Upper lobe of right lung (tissue), 1 donor: ENCODE measurements around the gene BTG1. TPM values are rescaled to one million over a fixed set of nuclear protein-coding genes. Genes with fewer than 3 reads are reported as not detected.
"Not testable (repeated sequence)": the region's sequence is repeated elsewhere in the genome, so short reads cannot be mapped to it uniquely, and the experiment has no call there.

Source experiments
- ATAC-seq: fragments of 200-7000 bp; cut with Tn5 transposase; one replicate; pipeline ENCODE4 v1.9.1; 2020; ENCODE audit warnings: mild to moderate bottlenecking, moderate library complexity
- DNase-seq: peaks from one replicate; pipeline ENCODE4 v3.0.0-alpha.2; 2020
- H3K27ac ChIP-seq: fragments of 200-600 bp; one replicate; pipeline ENCODE4 v1.8.0; 2022
- H3K27me3 ChIP-seq: fragments of 200-600 bp; one replicate; pipeline ENCODE4 v1.8.0; 2022; ENCODE audit warnings: mild to moderate bottlenecking
- H3K36me3 ChIP-seq: fragments of 200-600 bp; one replicate; pipeline ENCODE4 v1.8.0; 2022
- H3K4me1 ChIP-seq: fragments of 200-600 bp; one replicate; pipeline ENCODE4 v1.8.0; 2022
- H3K4me3 ChIP-seq: fragments of 200-600 bp; one replicate; pipeline ENCODE4 v1.8.0; 2022; ENCODE audit warnings: mild to moderate bottlenecking
- H3K9me3 ChIP-seq: fragments of 200-600 bp; one replicate; pipeline ENCODE4 v1.8.0; 2022
- intact Hi-C: fragments of 100-400 bp; cut with DNase I; formaldehyde crosslinking; loops from one replicate; pipeline ENCODE4 v1.11.0; 2022
- total RNA-seq: library from RNA; stranded (reverse); fragmentation: NEBNext Ultra II Directional; extraction: Animal tissue kit (Norgen Biotek cat#: 25700); gene quantifications from one replicate; pipeline ENCODE4 v1.2.1, GENCODE V29; 2021
- TF ChIP-seq, protein P1 (sequence below): fragments of 200-600 bp; IDR thresholded peaks from one replicate; pipeline ENCODE4 v1.8.0; 2022; ENCODE audit warnings: antibody characterized with exemption
- donor health status: DM: no; HTN: yes; CAD: no; lungs with severe emphysema.

BTG1 gene
- total RNA-seq, 1 donor from 2014 or later, result 163 TPM

DNA sequence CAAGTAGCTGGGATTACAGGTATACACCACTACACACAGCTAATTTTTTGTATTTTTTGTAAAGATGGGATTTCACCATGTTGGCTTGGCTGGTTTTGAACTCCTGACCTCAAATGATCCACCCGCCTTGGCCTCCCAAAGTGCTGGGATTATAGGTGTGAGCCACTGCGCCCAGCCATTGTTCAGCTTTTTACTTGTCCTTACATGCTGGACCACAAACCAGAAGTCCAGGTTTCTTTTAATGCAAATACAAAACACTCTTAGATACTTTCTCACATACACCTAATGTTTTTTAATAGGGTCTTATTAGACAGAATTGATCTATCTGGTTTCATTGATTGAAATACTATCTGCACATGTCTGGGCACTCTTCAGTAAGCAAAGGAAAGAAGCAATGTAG, 40.5 kb downstream of the BTG1 start:
- TF ChIP-seq, protein P1, sequence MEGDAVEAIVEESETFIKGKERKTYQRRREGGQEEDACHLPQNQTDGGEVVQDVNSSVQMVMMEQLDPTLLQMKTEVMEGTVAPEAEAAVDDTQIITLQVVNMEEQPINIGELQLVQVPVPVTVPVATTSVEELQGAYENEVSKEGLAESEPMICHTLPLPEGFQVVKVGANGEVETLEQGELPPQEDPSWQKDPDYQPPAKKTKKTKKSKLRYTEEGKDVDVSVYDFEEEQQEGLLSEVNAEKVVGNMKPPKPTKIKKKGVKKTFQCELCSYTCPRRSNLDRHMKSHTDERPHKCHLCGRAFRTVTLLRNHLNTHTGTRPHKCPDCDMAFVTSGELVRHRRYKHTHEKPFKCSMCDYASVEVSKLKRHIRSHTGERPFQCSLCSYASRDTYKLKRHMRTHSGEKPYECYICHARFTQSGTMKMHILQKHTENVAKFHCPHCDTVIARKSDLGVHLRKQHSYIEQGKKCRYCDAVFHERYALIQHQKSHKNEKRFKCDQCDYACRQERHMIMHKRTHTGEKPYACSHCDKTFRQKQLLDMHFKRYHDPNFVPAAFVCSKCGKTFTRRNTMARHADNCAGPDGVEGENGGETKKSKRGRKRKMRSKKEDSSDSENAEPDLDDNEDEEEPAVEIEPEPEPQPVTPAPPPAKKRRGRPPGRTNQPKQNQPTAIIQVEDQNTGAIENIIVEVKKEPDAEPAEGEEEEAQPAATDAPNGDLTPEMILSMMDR, result no peak
- Histone ChIP-seq H3K9me3 (no peaks in the 10 kb centered on the region), H3K36me3 (no peaks in the 10 kb centered on the region), H3K4me1 (peaks cover 36% of the 10 kb centered on the region), H3K27me3 (no peaks in the 10 kb centered on the region), H3K4me3 (no peak overlapping the region), H3K27ac (no peak overlapping the region)
- ATAC-seq (no peak), DNase-seq (no peak)
- intact Hi-C loops, result no loop called here

- TF ChIP-seq, protein P1, result no peak
- H3K4me3 ChIP-seq, result no peak overlapping the region
- ATAC-seq, result no peak
- intact Hi-C loops, result no loop called here
- no peak for DNase-seq
- peaks cover 11% of the 10 kb centered on the region for H3K4me1 ChIP-seq
- no peaks in the 10 kb centered on the region for H3K27me3 ChIP-seq
- H3K36me3 ChIP-seq, result no peaks in the 10 kb centered on the region
- H3K27ac ChIP-seq, result no peak overlapping the region
- H3K9me3 ChIP-seq, result no peaks in the 10 kb centered on the region
These were observed 43.0 kb downstream of the BTG1 start for GRCh38 chr12:92102606-92103005.

DNA sequence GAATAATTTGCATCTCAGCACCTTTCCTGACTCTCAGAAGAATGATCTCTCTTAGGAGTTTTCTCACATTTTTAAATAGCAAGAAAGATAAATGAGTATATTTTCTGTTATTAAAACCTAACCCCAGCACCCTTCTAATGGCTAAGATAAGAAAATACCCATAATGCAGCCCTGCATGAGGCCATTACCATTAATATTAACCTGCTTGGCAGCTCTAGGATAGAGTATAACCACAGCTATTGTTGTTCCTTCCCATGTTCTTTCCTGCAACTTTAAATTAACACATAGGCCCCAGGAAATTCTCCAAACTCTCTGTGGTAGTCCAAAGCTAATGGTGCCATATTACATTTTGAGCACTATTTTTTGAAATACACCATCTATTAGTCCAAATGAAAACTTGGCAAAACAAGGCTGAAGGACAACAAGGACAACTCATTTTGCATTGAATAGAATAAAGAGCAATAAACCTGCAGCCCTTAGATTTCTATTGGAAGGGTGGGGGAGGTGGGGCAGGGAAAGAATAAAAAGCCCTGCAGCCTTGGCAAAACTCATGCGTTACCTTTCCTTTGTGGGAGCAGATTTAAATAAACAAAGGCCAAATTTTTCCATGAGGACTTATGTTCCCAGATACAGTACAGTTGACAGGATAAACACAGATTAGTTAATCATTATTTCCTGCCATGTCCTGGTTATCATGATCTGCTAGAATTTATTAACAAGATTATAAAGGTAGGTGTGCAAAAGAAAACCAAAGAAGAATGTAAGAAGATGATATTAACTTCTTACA, 46.9 kb downstream of the BTG1 start:
- H3K36me3 ChIP-seq, result no peaks in the 10 kb centered on the region
- intact Hi-C loops, result no loop called here
- no peaks in the 10 kb centered on the region for H3K27me3 ChIP-seq
- H3K9me3 ChIP-seq, result no peaks in the 10 kb centered on the region
- ATAC-seq, result no peak
- no peak for DNase-seq
- H3K4me3 ChIP-seq, result no peak overlapping the region
- peaks cover 3% of the 10 kb centered on the region for H3K4me1 ChIP-seq
- TF ChIP-seq, protein P1, result no peak
- no peak overlapping the region for H3K27ac ChIP-seq

DNA sequence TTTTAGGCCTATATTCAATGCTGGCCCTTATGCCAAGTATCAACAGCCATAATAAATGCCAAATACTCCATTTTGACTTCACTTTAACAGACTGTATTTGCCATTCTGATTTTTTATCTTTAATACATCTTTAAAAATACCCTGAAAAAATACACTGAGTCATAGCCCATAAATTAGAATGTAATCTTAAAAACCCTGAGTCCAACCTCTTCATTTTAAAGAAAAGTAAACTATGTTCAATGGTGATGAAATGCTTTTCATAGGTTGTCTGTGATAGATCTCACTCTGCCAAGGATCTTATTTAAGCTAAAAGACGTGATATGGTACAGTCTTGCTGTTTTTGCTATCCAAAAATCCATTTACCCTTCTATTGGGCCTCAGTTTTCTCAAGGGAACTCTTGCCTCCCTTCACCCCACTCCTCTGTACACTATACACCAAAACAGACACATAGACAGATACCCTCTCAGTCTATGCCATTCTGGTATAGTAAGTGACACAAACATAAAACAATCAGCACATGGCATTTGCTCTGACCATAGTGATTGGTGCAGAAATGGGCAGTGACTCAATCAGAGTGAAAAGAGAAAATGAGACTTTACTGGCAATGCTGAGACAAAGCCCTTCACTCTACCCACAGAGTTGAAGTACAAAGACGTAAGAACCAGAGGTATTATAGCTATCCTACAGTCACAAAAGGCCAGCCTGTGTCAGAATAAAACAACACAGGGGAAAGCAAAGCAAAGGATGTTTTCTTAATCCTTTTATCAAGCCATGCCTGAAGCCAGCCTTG, 49.1 kb downstream of the BTG1 start:
- no peaks in the 10 kb centered on the region for H3K27me3 ChIP-seq
- no peak overlapping the region for H3K4me3 ChIP-seq
- DNase-seq (no peak), ATAC-seq (no peak)
- H3K27ac ChIP-seq, result no peak overlapping the region
- no peaks in the 10 kb centered on the region for H3K36me3 ChIP-seq
- no peaks in the 10 kb centered on the region for H3K9me3 ChIP-seq
- intact Hi-C loops, result no loop called here
- H3K4me1 ChIP-seq, result peaks cover 3% of the 10 kb centered on the region
- TF ChIP-seq, protein P1, result no peak

DNA sequence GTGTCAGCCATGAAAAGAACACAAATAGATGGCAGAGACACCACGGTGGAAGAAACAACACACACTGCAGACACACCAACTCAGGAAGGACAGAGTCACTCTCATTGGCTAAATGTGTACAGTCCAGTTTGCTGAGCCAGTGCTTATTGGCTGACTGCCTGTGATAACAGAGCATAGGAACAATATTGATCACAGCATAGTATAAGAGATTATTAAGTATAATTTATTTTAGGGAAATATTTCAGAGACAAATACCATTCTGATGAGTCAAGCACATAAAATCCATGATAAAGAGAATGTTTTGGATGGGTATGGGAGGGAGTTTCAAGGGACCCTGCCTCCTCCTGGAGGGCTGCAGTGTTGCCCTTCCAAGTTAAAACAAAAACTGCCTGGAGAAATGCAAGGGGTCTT, 50.9 kb downstream of the BTG1 start:
- Histone ChIP-seq H3K4me3 (no peak overlapping the region), H3K4me1 (peaks cover 3% of the 10 kb centered on the region), H3K36me3 (no peaks in the 10 kb centered on the region), H3K9me3 (no peaks in the 10 kb centered on the region), H3K27me3 (no peaks in the 10 kb centered on the region), H3K27ac (no peak overlapping the region)
- no peak for DNase-seq
- intact Hi-C loops, result no loop called here
- no peak for ATAC-seq
- TF ChIP-seq, protein P1, result no peak

GRCh38 chr12:92094301-92094700, 51.3 kb downstream of the BTG1 start:
- H3K36me3 ChIP-seq, H3K4me3 ChIP-seq, DNase-seq, H3K9me3 ChIP-seq, H3K27ac ChIP-seq, intact Hi-C loops, H3K27me3 ChIP-seq, ATAC-seq, H3K4me1 ChIP-seq: not testable (repeated sequence)
